22Rv1 (cell line): ENCODE data around the gene DNPEP.

Source experiments
- H3K27ac ChIP-seq: fragments of 450-650 bp; 2 replicates; pipeline ENCODE4 v1.5.1; 2017
- CTCF ChIP-seq: fragments of 450-650 bp; IDR thresholded peaks from 2 replicates; pipeline ENCODE4 v1.5.1; 2017; ENCODE audit warnings: mild to moderate bottlenecking
- ZFX ChIP-seq: fragments of 450-650 bp; IDR thresholded peaks from 2 replicates; pipeline ENCODE4 v1.6.1; 2017; ENCODE audit warnings: antibody characterized with exemption, borderline replicate concordance

DNPEP gene

DNA sequence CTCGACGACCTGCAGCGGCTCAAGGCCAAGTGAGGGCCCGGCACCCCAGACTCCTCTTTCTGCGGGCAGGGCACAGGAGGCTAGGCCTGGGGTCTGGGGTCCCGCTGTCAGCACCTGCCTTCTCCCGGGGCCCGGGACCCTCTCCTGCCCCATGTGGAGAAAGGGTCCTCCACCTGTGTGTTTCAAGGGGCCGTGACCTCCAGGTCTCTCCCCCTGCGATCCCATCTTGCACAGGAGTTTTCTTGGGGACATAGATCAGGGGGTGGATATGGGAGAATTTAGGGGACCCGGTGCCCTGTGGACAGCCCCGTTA, 31.3 kb upstream of the DNPEP start:
- TF ChIP-seq ZFX (no peak), CTCF (no peak)
- no peak overlapping the region for H3K27ac ChIP-seq

- H3K27ac ChIP-seq: no peak within 1 kb of the TSS
- no peak for TF ChIP-seq ZFX
- TF ChIP-seq CTCF: no peak
Measured at GRCh38 chr2:219418155-219419011, 30.7 kb upstream of the DNPEP start, which contains the start of gene DES. Gene DES, plus strand, starts transcription at chr2:219418377. Its CDS starts 86 bp downstream, at chr2:219418463.

GRCh38 chr2:219417374-219417773, 29.7 kb upstream of the DNPEP start:
- H3K27ac ChIP-seq: no peak overlapping the region
- TF ChIP-seq ZFX (no peak), CTCF (no peak)

- TF ChIP-seq ZFX (no peak), CTCF (no peak)
- no peak overlapping the region for H3K27ac ChIP-seq
Measured at GRCh38 chr2:219416938-219417337, 29.2 kb upstream of the DNPEP start.

DNA sequence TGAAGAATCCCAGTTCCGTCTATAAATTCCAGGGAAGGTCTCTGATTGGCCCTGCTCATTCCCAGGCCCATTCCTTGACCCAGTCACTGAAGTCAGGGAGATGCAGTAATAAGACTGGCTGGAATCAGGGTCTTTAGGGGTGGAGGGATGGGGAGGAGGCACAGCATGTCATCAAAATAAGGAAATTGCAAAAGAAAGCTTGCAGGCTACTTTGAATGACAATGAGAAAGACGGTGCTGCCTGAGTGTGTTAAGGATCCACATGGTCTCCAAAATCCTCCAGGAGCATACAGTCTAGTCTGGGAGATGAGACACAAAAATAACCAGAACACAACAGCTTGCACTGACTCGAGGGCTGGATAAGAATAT, 28.5 kb upstream of the DNPEP start:
- H3K27ac ChIP-seq: no peak overlapping the region
- TF ChIP-seq CTCF (no peak), ZFX (no peak)

DNA sequence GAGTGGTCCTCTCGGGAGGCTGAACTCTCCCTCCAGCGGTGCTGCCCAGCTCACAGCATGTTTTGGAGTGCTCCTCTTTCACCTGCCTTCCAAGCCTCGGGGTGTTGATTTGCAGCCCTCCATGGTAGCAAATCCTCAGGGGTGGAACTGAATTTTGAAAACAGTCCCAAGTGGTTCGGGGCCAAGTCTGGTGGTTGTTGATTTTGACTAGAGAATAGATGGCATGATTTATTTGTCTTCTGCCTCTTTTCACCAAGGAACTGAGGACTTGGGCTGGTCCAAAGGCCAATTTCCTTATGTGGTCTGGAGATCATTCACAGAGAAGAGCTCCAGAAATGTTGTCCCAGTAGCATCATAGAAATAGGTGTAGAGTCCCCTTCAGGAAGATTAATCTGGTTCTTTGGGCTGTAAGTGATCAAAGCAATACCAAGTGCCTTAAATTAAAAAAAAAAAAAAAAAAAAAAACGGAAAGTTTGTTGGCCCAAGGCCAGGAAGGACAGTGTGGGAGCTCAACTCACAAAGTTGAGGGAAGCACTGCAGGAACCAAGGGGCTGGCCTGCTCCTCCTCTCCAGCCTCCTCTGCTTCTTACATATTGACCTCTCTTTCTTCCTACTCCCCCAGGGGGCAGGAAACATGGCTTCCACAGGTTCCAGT, 28.0 kb upstream of the DNPEP start:
- TF ChIP-seq ZFX (no peak), CTCF (no peak)
- no peak overlapping the region for H3K27ac ChIP-seq

DNA sequence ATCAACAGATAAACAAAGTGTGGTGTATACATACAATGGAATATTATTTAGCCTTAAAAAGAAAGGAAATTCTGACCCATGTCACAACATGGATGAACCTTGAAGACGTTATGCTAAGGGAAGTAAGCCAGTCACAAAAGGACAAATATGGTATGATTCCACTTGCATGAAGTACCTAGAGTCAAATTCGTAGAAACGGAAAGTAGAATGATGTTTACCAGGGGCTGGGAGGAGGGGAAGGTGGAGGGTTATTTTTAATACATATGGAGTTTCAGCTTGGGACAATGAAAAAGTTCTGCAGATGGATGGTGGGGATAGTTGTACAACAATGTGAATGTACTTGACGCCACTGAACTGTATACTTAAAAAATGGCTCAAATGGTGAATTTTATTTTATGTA, 27.1 kb upstream of the DNPEP start:
- H3K27ac ChIP-seq: no peak overlapping the region
- TF ChIP-seq ZFX (no peak), CTCF (no peak)
